ENCODE results near the gene LPA.
"Not testable (repeated sequence)": the region's sequence is repeated elsewhere in the genome, so short reads cannot be mapped to it uniquely, and the experiment has no call there.

The LPA gene

DNA sequence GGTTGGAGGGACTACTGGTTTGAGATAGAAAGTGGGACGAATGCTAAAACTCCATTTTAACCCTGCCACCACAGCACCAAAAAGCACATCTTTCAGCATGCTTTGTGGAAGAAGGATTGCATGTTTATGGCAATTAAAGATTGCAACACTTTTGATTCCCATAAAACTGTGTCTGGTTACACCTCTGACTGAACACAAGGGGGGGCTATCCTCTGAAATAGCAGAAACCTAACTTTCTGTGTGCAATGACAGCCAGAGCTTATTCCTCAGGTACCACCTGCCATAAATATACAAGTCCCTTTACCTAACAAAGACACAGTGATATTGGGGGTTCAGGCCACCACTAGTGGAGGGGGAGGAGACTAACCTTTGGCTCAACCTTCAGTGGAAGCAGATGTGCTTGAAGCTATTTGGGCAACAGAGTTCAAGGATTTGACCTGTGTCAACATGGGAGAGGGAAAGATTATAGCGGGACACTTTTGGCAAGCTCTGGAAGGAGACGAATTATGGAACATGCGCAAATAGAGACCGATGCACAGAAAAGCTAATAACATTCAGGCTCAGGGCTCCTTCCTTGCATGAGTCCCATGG is 28.4 kb upstream of the LPA start:
- TF ChIP-seq CTCF (IDR thresholded peaks at IDR 0.05; ENCODE audit: insufficient read depth, low read length, poor library complexity, severe bottlenecking) = peak; percentile 15
- Histone ChIP-seq H3K36me3 (ENCODE audit: control insufficient read depth, insufficient read depth, low read length) (no peaks in the 10 kb centered on the region), H3K4me3 (replicated peaks; ENCODE audit: low read depth, low read length) (no peak overlapping the region), H3K27me3 (replicated peaks; ENCODE audit: control insufficient read depth, insufficient read depth, low read length) (no peaks in the 10 kb centered on the region)
- no peak for DNase-seq (ENCODE audit: extremely low read depth, insufficient read length)

DNA sequence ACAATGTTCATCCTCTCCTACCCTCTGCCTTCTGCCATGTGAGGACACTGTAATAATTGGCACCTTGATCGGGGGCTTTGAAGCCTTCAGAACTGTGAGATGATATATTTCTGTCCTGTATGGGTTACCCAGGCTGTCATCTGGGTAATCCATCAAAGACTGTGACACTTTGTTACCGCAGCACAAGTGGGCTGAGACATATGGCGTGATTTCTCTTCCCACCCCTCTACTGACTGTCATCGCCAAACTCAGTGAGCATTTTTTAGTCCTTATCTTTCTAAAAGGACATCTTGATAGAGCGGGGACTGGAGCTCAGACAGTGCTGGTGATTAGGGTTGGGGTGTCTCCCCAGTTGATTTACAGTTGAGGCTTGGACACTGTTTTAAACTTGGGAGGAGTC is 27.5 kb upstream of the LPA start:
- TF ChIP-seq CTCF (IDR thresholded peaks at IDR 0.05; ENCODE audit: insufficient read depth, low read length, poor library complexity, severe bottlenecking) = no peak
- H3K27me3 ChIP-seq (replicated peaks; ENCODE audit: control insufficient read depth, insufficient read depth, low read length) = no peaks in the 10 kb centered on the region
- H3K36me3 ChIP-seq (ENCODE audit: control insufficient read depth, insufficient read depth, low read length) = no peaks in the 10 kb centered on the region
- H3K4me3 ChIP-seq (replicated peaks; ENCODE audit: low read depth, low read length) = no peak overlapping the region
- no peak for DNase-seq (ENCODE audit: extremely low read depth, insufficient read length)

- H3K36me3 ChIP-seq (ENCODE audit: control insufficient read depth, insufficient read depth, low read length) = no peaks in the 10 kb centered on the region
- no peak for DNase-seq (ENCODE audit: extremely low read depth, insufficient read length)
- H3K4me3 ChIP-seq (replicated peaks; ENCODE audit: low read depth, low read length) = no peak overlapping the region
- no peak for TF ChIP-seq CTCF (IDR thresholded peaks at IDR 0.05; ENCODE audit: insufficient read depth, low read length, poor library complexity, severe bottlenecking)
- H3K27me3 ChIP-seq (replicated peaks; ENCODE audit: control insufficient read depth, insufficient read depth, low read length) = no peaks in the 10 kb centered on the region
Measured at GRCh38 chr6:160690458-160690857, 26.4 kb upstream of the LPA start.

DNA sequence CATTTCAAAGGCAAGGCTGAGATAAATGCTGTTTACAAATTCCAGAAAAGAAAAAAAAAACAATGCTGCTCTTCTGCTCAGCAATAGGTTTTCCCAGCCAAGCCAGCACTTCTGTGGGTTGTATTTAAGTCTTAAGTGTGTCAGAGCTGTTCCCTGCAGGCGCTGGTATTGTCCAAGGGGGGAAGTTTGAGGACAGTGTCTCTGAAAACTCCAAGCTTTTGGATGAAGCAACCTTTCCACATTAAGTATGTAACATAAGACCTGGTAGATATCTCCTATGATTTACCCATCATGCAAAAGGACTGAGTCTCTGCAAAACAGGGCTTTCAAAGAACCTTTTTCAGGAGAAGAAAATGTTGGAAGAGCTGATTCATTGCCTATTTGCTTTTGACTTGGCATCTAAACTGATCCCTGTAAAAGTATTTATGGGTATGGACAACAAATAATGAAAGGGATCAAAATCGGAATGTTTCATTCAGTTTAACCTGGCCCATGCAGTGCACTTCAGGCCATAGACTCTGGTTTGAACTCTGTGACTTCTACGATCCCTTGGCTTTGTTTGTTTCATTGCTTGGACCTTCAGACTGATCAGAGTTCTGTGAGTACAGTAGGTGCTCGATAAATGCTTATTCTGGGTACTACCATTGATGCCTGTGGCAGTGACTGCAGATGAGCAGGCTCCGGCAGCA is 21.8 kb upstream of the LPA start:
- no peaks in the 10 kb centered on the region for H3K27me3 ChIP-seq (replicated peaks; ENCODE audit: control insufficient read depth, insufficient read depth, low read length)
- no peak overlapping the region for H3K4me3 ChIP-seq (replicated peaks; ENCODE audit: low read depth, low read length)
- H3K36me3 ChIP-seq (ENCODE audit: control insufficient read depth, insufficient read depth, low read length) = no peaks in the 10 kb centered on the region
- no peak for TF ChIP-seq CTCF (IDR thresholded peaks at IDR 0.05; ENCODE audit: insufficient read depth, low read length, poor library complexity, severe bottlenecking)
- DNase-seq (ENCODE audit: extremely low read depth, insufficient read length) = no peak

GRCh38 chr6:160685101-160685761 is 21.2 kb upstream of the LPA start:
- not testable (repeated sequence) for DNase-seq (ENCODE audit: extremely low read depth, insufficient read length); H3K27me3 ChIP-seq (replicated peaks; ENCODE audit: control insufficient read depth, insufficient read depth, low read length); H3K36me3 ChIP-seq (ENCODE audit: control insufficient read depth, insufficient read depth, low read length); H3K4me3 ChIP-seq (replicated peaks; ENCODE audit: low read depth, low read length)

DNA sequence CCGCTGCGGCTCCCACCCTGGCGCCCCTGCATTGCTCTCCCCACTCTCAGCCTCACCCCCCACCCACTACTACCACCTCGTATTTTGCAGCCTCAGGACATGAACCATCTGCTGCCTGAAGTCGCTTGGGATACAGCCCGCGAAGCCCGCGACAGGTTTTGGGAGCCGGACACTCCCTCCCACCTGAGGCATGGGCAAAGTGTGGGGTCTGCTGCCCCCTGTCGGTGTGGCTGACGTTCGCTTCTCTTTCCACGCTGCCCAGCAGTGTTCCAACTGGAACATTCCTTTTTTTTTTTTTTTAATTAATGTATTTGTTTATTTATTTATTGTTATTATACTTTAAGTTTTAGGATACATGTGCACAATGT is 15.3 kb upstream of the LPA start:
- no peaks in the 10 kb centered on the region for H3K27me3 ChIP-seq (replicated peaks; ENCODE audit: control insufficient read depth, insufficient read depth, low read length)
- DNase-seq (ENCODE audit: extremely low read depth, insufficient read length) = no peak
- no peak overlapping the region for H3K4me3 ChIP-seq (replicated peaks; ENCODE audit: low read depth, low read length)

More for the DNA sequence above, 15.3 kb upstream of the LPA start:
- TF ChIP-seq CTCF (IDR thresholded peaks at IDR 0.05; ENCODE audit: insufficient read depth, low read length, poor library complexity, severe bottlenecking) = no peak
- H3K36me3 ChIP-seq (ENCODE audit: control insufficient read depth, insufficient read depth, low read length) = no peaks in the 10 kb centered on the region
